DOHH2 (cell line): ENCODE results near the gene MAST3.

Experiments
- EZH2phosphoT487 ChIP-seq: fragments of 200-600 bp; sonication (generic); IDR thresholded peaks from 2 replicates; pipeline ENCODE4 v1.6.1; 2017; ENCODE audit warnings: borderline replicate concordance, mild to moderate bottlenecking, antibody characterized with exemption, low read length, moderate library complexity, mixed read lengths
- TF ChIP-seq, protein P1 (sequence below): fragments of 200-600 bp; sonication (generic); IDR thresholded peaks from one replicate; pipeline ENCODE4 v1.5.1; 2014; ENCODE audit warnings: antibody characterized with exemption, mild to moderate bottlenecking, low read depth, low read length; ENCODE audit not compliant: poor library complexity, severe bottlenecking

DNA sequence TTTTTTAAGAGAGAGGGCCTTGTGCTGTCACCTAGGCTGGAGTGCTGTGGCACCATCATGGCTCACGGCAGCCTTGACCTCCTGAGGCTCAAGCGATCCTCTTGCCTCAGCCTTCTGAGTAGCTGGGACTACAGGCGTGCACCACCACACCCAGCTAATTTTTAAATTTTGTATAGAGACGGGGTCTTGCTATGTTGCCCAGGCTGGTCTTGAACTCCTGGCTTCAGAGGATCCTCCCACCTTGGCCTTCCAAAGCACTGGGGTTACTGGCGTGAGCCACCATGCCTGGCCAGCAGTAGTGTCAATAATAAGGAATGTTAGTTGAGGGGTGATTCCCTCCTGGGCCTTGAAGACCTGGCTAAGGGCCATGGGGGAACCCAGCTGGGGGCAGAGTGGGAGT is 23.6 kb downstream of the MAST3 start:
- TF ChIP-seq EZH2phosphoT487: no peak
- TF ChIP-seq, protein P1, sequence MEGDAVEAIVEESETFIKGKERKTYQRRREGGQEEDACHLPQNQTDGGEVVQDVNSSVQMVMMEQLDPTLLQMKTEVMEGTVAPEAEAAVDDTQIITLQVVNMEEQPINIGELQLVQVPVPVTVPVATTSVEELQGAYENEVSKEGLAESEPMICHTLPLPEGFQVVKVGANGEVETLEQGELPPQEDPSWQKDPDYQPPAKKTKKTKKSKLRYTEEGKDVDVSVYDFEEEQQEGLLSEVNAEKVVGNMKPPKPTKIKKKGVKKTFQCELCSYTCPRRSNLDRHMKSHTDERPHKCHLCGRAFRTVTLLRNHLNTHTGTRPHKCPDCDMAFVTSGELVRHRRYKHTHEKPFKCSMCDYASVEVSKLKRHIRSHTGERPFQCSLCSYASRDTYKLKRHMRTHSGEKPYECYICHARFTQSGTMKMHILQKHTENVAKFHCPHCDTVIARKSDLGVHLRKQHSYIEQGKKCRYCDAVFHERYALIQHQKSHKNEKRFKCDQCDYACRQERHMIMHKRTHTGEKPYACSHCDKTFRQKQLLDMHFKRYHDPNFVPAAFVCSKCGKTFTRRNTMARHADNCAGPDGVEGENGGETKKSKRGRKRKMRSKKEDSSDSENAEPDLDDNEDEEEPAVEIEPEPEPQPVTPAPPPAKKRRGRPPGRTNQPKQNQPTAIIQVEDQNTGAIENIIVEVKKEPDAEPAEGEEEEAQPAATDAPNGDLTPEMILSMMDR: no peak
